PC-9 (cell line): Measurements from ENCODE around the gene EFNA2.

Experiments
- EZH2 ChIP-seq: fragments of 200-600 bp; sonication (generic); IDR thresholded peaks from 2 replicates; pipeline ENCODE4 v1.8.0; 2017; ENCODE audit warnings: antibody characterized with exemption, low read depth
- TF ChIP-seq, protein P1 (sequence below): fragments of 200-600 bp; sonication (generic); conservative IDR thresholded peaks from 2 replicates; pipeline ENCODE4 v1.6.1; 2017; ENCODE audit warnings: mixed run types, antibody characterized with exemption, mild to moderate bottlenecking, moderate library complexity

DNA sequence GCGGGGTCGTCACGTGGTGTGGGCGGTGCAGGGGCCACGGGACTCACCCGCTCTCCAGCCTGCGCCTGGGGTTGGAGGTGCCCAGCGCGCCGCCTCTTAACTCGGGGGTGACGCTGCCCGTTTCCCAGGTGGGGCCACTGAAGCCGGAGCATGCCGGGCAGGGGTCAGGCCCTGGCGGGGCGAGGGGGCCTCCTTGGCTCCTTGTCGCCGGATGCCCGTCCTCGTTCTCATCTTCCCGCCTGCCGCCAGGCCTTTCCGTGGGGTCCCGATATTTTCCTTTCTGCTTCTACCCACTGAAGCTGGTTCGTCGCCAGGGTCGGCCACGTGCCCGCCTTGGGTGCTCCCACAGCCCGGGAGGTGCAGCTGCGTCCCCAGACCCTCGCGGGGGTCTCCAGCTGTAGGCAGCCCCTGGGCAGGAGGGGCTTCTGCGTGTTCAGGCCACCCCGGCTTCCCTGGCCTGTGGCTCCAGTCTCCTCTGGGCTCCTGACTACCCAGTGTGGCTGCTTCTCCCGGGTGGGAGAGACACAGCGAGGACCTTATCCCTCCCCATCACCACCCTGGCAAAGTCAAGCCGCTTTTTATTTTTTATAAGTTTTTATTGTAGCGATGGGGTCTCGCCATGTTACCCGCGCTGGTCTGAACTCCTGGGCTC lies 9.6 kb upstream of the EFNA2 start:
- TF ChIP-seq EZH2 = no peak
- TF ChIP-seq, protein P1, sequence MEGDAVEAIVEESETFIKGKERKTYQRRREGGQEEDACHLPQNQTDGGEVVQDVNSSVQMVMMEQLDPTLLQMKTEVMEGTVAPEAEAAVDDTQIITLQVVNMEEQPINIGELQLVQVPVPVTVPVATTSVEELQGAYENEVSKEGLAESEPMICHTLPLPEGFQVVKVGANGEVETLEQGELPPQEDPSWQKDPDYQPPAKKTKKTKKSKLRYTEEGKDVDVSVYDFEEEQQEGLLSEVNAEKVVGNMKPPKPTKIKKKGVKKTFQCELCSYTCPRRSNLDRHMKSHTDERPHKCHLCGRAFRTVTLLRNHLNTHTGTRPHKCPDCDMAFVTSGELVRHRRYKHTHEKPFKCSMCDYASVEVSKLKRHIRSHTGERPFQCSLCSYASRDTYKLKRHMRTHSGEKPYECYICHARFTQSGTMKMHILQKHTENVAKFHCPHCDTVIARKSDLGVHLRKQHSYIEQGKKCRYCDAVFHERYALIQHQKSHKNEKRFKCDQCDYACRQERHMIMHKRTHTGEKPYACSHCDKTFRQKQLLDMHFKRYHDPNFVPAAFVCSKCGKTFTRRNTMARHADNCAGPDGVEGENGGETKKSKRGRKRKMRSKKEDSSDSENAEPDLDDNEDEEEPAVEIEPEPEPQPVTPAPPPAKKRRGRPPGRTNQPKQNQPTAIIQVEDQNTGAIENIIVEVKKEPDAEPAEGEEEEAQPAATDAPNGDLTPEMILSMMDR = no peak
